SIG-M5 treated with dmso at 0.1 percent for 504 hours (cell line): Measurements from ENCODE around the gene TSPEAR.
"Not testable (repeated sequence)": the region's sequence is repeated elsewhere in the genome, so short reads cannot be mapped to it uniquely, and the experiment has no call there.

Source experiments
- DNase-seq: peaks from one replicate; lab custom pipeline; 2025; ENCODE audit not compliant: unreplicated experiment; lab: John Stamatoyannopoulos, UW

The TSPEAR gene

GRCh38 chr21:44612669-44613229, 98.6 kb downstream of the TSPEAR start:
- DNase-seq = no peak

- no peak for DNase-seq
Measured at GRCh38 chr21:44612029-44612486, 99.3 kb downstream of the TSPEAR start, which contains the start of gene KRTAP10-8. Gene KRTAP10-8, plus strand, starts transcription at chr21:44612079. Its CDS starts 22 bp downstream, at chr21:44612101.

- DNase-seq = no peak
Measured at GRCh38 chr21:44611551-44611950, 99.8 kb downstream of the TSPEAR start.

- DNase-seq = not testable (repeated sequence)
Measured at GRCh38 chr21:44610157-44610843, 101.1 kb downstream of the TSPEAR start.

- no peak for DNase-seq
Measured at GRCh38 chr21:44609193-44609592, 102.2 kb downstream of the TSPEAR start.

GRCh38 chr21:44606495-44606894, 104.9 kb downstream of the TSPEAR start:
- no peak for DNase-seq

GRCh38 chr21:44603911-44604310, 107.5 kb downstream of the TSPEAR start:
- DNase-seq = no peak

GRCh38 chr21:44603109-44603875, 108.1 kb downstream of the TSPEAR start:
- no peak for DNase-seq

GRCh38 chr21:44602463-44602850, 108.9 kb downstream of the TSPEAR start:
- no peak for DNase-seq

- DNase-seq = no peak
Measured at GRCh38 chr21:44601596-44602462, 109.5 kb downstream of the TSPEAR start.

- not testable (repeated sequence) for DNase-seq
Measured at GRCh38 chr21:44601091-44601490, 110.3 kb downstream of the TSPEAR start.

- not testable (repeated sequence) for DNase-seq
Measured at GRCh38 chr21:44600118-44600978, 111.0 kb downstream of the TSPEAR start, which contains the start of gene KRTAP10-7. Gene KRTAP10-7, plus strand, starts transcription at chr21:44600597. Its CDS starts 25 bp downstream, at chr21:44600622.

- DNase-seq = no peak
Measured at GRCh38 chr21:44599264-44600029, 111.9 kb downstream of the TSPEAR start.

GRCh38 chr21:44598061-44598460, 113.3 kb downstream of the TSPEAR start:
- DNase-seq = no peak

- no peak for DNase-seq
Measured at GRCh38 chr21:44596068-44596725, 115.2 kb downstream of the TSPEAR start.

- DNase-seq = no peak
Measured at GRCh38 chr21:44595524-44595923, 115.8 kb downstream of the TSPEAR start.

- DNase-seq = no peak
Measured at GRCh38 chr21:44594406-44594916, 116.9 kb downstream of the TSPEAR start.
